Fibroblast of lung (primary cell): Measurements from ENCODE around the gene PRPF39. TPM values are rescaled to one million over a fixed set of nuclear protein-coding genes. Genes with fewer than 3 reads are reported as not detected.
"Not testable (repeated sequence)": the region's sequence is repeated elsewhere in the genome, so short reads cannot be mapped to it uniquely, and the experiment has no call there.

ENCODE experiments used
- DNase-seq, 2 donors: peaks; one replicate each; pipeline versions ENCODE4 v3.0.0 to v3.0.0-alpha.2; 2010; ENCODE audit warnings: low read depth in 2 of 2
- H2AFZ ChIP-seq: 2 replicates; pipeline ENCODE4 v1.5.1; 2012; ENCODE audit warnings: low read length, control low read depth, inconsistent platforms
- H3K27ac ChIP-seq: 2 replicates; pipeline ENCODE4 v1.5.1; 2011; ENCODE audit warnings: low read length, control low read depth; ENCODE audit not compliant: insufficient read depth
- H3K27me3 ChIP-seq: 2 replicates; pipeline ENCODE4 v1.5.1; 2011; ENCODE audit warnings: mild to moderate bottlenecking, low read length; ENCODE audit not compliant: control insufficient read depth, insufficient read depth
- H3K36me3 ChIP-seq: 2 replicates; pipeline ENCODE4 v1.5.1; 2011; ENCODE audit warnings: low read length; ENCODE audit not compliant: control insufficient read depth, insufficient read depth
- H3K4me1 ChIP-seq: 2 replicates; pipeline ENCODE4 v1.5.1; 2011; ENCODE audit warnings: low read length; ENCODE audit not compliant: control insufficient read depth, insufficient read depth; ENCODE audit errors: extremely low read depth
- H3K4me2 ChIP-seq: 2 replicates; pipeline ENCODE4 v1.5.1; 2011; ENCODE audit warnings: low read length, control low read depth; ENCODE audit not compliant: insufficient read depth; ENCODE audit errors: extremely low read depth
- H3K4me3 ChIP-seq, 4 experiments: fragments of 200-600 bp in 1 of 4; sonication (generic) in 1 of 4; replicated peaks in 1 of 4; 2 replicates each; pipeline ENCODE4 v1.5.1; 2011 to 2016; ENCODE audit warnings: low read length in 4 of 4, low read depth in 3 of 4, mild to moderate bottlenecking in 3 of 4, control low read depth in 2 of 4, inconsistent platforms in 1 of 4, mixed read lengths in 1 of 4; ENCODE audit not compliant: insufficient read depth in 1 of 4; ENCODE audit errors: control extremely low read depth in 1 of 4
- H3K79me2 ChIP-seq: 2 replicates; pipeline ENCODE4 v1.5.1; 2012; ENCODE audit warnings: mild to moderate bottlenecking, low read length, inconsistent platforms; ENCODE audit not compliant: control insufficient read depth, insufficient read depth
- H3K9ac ChIP-seq: 2 replicates; pipeline ENCODE4 v1.5.1; 2011; ENCODE audit warnings: mild to moderate bottlenecking, low read length, control low read depth; ENCODE audit not compliant: insufficient read depth
- H3K9me3 ChIP-seq: 2 replicates; pipeline ENCODE4 v1.5.1; 2012; ENCODE audit warnings: low read depth, low read length; ENCODE audit not compliant: control insufficient read depth, insufficient read depth
- H4K20me1 ChIP-seq: 2 replicates; pipeline ENCODE4 v1.5.1; 2011; ENCODE audit warnings: low read length; ENCODE audit not compliant: control insufficient read depth, insufficient read depth; ENCODE audit errors: extremely low read depth
- EZH2 ChIP-seq: IDR thresholded peaks from 2 replicates; pipeline ENCODE4 v1.5.1; 2012; ENCODE audit warnings: low read length, control low read depth, mild to moderate bottlenecking; ENCODE audit errors: missing control alignments
- polyA plus RNA-seq, 2 donors: library from polyadenylated mRNA; depleted of rRNA in 1 of 2; stranded (reverse) in 1 of 2; unstranded in 1 of 2; fragments of >200 nt; gene quantifications; 2 replicates each; pipeline ENCODE4 v1.2.1, GENCODE V29; 2011 to 2012; ENCODE audit warnings: missing spikeins in 1 of 2
- total RNA-seq: library from RNA; depleted of rRNA; stranded (reverse); fragments of >200 nt; gene quantifications from 2 replicates; pipeline ENCODE4 v1.2.1, GENCODE V29; 2014
- TF ChIP-seq, protein P1 (sequence below), 2 donors: IDR thresholded peaks in 1 of 2; conservative IDR thresholded peaks in 1 of 2; 1 replicate in 1 of 2; 2 replicates in 1 of 2; pipeline ENCODE4 v1.5.1; 2011 to 2012; ENCODE audit warnings: low read length in 2 of 2, control low read depth in 1 of 2, inconsistent platforms in 1 of 2, low read depth in 1 of 2, mild to moderate bottlenecking in 1 of 2

The PRPF39 gene
- total and polyA plus RNA-seq, 2 donors (not counting 1 experiment from before 2014, with no cell fraction given): 28.4 to 28.5 TPM

DNA sequence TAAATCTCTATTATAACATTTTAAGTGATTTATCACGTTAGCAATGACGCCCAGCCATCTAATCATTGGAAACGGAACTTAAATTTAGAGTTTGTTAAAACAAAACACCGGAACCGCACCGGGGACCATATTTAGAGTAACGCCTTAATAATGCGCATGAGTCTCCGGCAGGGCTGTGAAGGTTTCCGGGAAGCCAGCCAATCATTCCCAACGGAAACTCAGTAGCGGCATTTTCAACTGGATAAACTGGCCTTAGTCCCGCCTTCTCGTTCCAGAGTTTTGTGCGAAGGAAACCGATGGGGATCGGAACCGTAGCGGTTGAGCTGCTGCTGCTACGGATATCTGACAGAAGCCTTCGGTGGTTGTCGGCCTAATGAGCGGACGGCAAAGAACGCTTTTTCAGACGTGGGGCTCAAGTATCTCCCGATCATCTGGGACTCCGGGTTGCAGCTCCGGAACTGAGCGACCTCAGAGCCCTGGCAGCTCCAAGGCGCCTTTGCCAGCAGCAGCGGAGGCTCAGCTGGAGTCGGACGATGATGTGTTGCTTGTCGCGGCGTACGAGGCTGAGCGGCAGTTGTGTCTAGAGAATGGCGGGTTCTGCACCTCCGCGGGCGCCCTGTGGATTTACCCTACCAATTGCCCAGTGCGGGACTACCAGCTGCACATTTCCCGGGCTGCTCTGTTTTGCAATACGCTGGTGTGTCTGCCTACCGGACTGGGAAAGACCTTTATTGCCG lies 51.9 kb downstream of the PRPF39 start, which contains the start of gene FANCM:
TSS of gene FANCM (plus strand) at position 272 of the 737 bp plus-strand sequence. CDS start at position 374, 102 bp downstream.
- H3K36me3 ChIP-seq: no peaks in the 10 kb centered on the region
- H3K79me2 ChIP-seq: peaks cover 55% of the 10 kb centered on the region
- no peaks in the 10 kb centered on the region for H3K4me1 ChIP-seq
- H3K9ac ChIP-seq: peak within 1 kb of the TSS; percentile 64
- H2AFZ ChIP-seq: peak within 1 kb of the TSS; percentile 93
- no peaks in the 10 kb centered on the region for H3K9me3 ChIP-seq
- no peaks in the 10 kb centered on the region for H3K27me3 ChIP-seq
- peak within 1 kb of the TSS; percentile 84 for H3K4me2 ChIP-seq
- peak within 1 kb of the TSS; percentile 88 for H3K27ac ChIP-seq
- H3K4me3 ChIP-seq: peak within 1 kb of the TSS; percentile 81 to 95 (median 86)
- DNase-seq: peak; percentile 97 to 99
- H4K20me1 ChIP-seq: no peaks in the 10 kb centered on the region
- TF ChIP-seq, protein P1, sequence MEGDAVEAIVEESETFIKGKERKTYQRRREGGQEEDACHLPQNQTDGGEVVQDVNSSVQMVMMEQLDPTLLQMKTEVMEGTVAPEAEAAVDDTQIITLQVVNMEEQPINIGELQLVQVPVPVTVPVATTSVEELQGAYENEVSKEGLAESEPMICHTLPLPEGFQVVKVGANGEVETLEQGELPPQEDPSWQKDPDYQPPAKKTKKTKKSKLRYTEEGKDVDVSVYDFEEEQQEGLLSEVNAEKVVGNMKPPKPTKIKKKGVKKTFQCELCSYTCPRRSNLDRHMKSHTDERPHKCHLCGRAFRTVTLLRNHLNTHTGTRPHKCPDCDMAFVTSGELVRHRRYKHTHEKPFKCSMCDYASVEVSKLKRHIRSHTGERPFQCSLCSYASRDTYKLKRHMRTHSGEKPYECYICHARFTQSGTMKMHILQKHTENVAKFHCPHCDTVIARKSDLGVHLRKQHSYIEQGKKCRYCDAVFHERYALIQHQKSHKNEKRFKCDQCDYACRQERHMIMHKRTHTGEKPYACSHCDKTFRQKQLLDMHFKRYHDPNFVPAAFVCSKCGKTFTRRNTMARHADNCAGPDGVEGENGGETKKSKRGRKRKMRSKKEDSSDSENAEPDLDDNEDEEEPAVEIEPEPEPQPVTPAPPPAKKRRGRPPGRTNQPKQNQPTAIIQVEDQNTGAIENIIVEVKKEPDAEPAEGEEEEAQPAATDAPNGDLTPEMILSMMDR (conservative IDR thresholded peaks at IDR 0.05 in 1 of 2, IDR thresholded peaks at IDR 0.05 in 1 of 2; ENCODE audit: low read depth in 1 of 2, low read length in 2 of 2): no peak
- TF ChIP-seq EZH2: no peak

DNA sequence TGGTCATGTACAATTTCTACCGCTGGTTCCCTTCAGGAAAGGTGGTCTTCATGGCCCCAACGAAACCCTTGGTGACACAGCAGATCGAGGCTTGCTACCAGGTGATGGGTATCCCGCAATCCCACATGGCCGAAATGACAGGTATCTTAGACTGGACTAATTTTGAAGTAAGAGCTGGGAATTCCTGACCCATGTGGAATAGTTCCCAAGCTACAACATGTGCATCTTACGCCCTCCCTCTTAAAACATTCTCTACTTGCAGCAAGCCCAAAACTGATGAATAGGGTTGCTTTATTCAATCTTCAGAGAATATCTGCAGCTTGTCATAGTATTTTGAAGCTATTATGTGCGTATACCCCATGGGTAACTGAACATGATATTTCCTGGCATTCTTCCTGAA lies 52.5 kb downstream of the PRPF39 start:
- Histone ChIP-seq H2AFZ (peak overlapping the region; percentile 93), H4K20me1 (no peaks in the 10 kb centered on the region), H3K36me3 (no peaks in the 10 kb centered on the region), H3K79me2 (peaks cover 55% of the 10 kb centered on the region), H3K4me2 (peak overlapping the region; percentile 84), H3K27ac (peak overlapping the region; percentile 63), H3K4me1 (no peaks in the 10 kb centered on the region), H3K9me3 (no peaks in the 10 kb centered on the region), H3K9ac (peak overlapping the region; percentile 64), H3K27me3 (no peaks in the 10 kb centered on the region), H3K4me3 (peak overlapping the region; percentile 71 to 90 (median 82))
- peak; percentile 7 to 14 for DNase-seq
- TF ChIP-seq EZH2: no peak
- TF ChIP-seq, protein P1 (conservative IDR thresholded peaks at IDR 0.05 in 1 of 2, IDR thresholded peaks at IDR 0.05 in 1 of 2; ENCODE audit: low read depth in 1 of 2, low read length in 2 of 2): no peak

DNA sequence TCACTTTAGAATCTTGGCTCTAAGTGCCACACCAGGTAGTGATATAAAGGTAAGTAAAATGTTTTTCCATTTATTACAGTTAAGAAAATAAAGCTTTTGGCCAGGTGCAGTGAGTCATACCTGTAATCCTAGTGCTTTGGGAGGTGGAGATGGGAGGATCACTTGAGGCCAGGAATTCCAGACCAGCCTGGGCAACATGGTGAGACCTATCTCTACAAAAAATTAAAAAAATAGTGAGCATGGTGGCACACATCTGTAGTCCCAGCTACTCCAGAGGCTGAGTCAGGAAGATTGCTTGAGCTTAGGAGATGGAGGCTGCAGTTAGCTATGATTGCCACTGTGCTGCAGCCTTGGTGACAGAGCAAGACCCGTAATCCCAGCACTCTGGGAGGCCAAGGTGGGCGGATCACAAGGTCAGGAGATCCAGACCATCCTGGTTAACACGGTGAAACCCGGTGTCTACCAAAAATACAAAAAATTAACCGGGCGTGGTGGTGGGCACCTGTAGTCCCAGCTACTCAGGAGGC lies 56.8 kb downstream of the PRPF39 start:
- no peak for TF ChIP-seq EZH2
- TF ChIP-seq, protein P1 (conservative IDR thresholded peaks at IDR 0.05 in 1 of 2, IDR thresholded peaks at IDR 0.05 in 1 of 2; ENCODE audit: low read depth in 1 of 2, low read length in 2 of 2): no peak

DNA sequence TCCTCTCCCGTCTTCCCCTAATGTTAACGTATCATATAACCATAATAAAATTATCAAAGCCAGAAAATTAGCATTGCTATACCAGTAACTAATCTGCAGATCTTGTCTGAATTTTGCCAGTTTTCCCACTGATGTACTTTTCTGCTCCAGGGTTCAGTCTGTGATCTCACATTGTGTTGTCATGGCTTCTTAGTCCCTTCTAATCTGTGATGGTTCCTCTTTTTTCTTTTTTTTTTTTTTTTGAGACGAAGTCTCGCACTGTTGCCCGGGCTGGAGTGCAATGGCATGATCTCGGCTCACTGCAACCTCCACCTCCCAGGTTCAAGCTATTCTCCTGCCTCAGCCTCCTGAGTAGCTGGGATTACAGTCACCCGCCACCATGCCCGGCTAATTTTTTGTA lies 58.2 kb downstream of the PRPF39 start:
- not testable (repeated sequence) for H3K9me3 ChIP-seq, DNase-seq, H3K9ac ChIP-seq, H3K4me3 ChIP-seq, H3K36me3 ChIP-seq, H3K4me2 ChIP-seq, H2AFZ ChIP-seq, H3K4me1 ChIP-seq, H3K27me3 ChIP-seq, H3K27ac ChIP-seq, H4K20me1 ChIP-seq
- H3K79me2 ChIP-seq: peaks cover 25% of the 10 kb centered on the region

More for the DNA sequence above, 56.8 kb downstream of the PRPF39 start:
- H2AFZ ChIP-seq: no peak overlapping the region
- no peak for DNase-seq
- no peaks in the 10 kb centered on the region for H3K4me1 ChIP-seq
- H4K20me1 ChIP-seq: no peaks in the 10 kb centered on the region
- peaks cover 35% of the 10 kb centered on the region for H3K79me2 ChIP-seq
- no peak overlapping the region for H3K4me2 ChIP-seq
- no peaks in the 10 kb centered on the region for H3K27me3 ChIP-seq
- no peak overlapping the region for H3K4me3 ChIP-seq
- H3K36me3 ChIP-seq: no peaks in the 10 kb centered on the region
- no peak overlapping the region for H3K27ac ChIP-seq
- no peaks in the 10 kb centered on the region for H3K9me3 ChIP-seq
- H3K9ac ChIP-seq: no peak overlapping the region
